Prostate gland (tissue), 2 donors: ENCODE data around the gene CCNC. TPM values are rescaled to one million over a fixed set of nuclear protein-coding genes. Genes with fewer than 3 reads are reported as not detected.

ENCODE experiments used
- DNase-seq: peaks from one replicate; pipeline ENCODE4 v3.0.0-alpha.2; 2019; ENCODE audit warnings: low spot score
- H3K27ac ChIP-seq, 2 donors: fragments of 200-600 bp; sonication (generic); 2 replicates each; pipeline ENCODE4 v1.5.1; 2017 to 2019
- H3K27me3 ChIP-seq: fragments of 200-600 bp; sonication (generic); replicated peaks from 2 replicates; pipeline ENCODE4 v1.5.1; 2019; ENCODE audit not compliant: insufficient read depth
- H3K36me3 ChIP-seq, 2 donors: fragments of 200-600 bp; sonication (generic); 1 replicate in 1 of 2; 2 replicates in 1 of 2; pipeline versions ENCODE4 v1.5.1 to v1.8.1; 2017 to 2019
- H3K4me1 ChIP-seq: fragments of 200-600 bp; sonication (generic); replicated peaks from 2 replicates; pipeline ENCODE4 v1.5.1; 2019
- H3K4me3 ChIP-seq, 2 donors: fragments of 200-600 bp; sonication (generic); 2 replicates each; pipeline ENCODE4 v1.5.1; 2017 to 2019
- H3K9me3 ChIP-seq: fragments of 200-600 bp; sonication (generic); 2 replicates; pipeline ENCODE4 v1.5.1; 2017
- CTCF ChIP-seq, 4 experiments: fragments of 200-600 bp in 2 of 4; fragments of 450-650 bp in 2 of 4; sonication (generic) in 2 of 4; IDR thresholded peaks; 1 replicate in 3 of 4; 2 replicates in 1 of 4; pipeline ENCODE4 v1.5.1; 2016 to 2019; ENCODE audit warnings: antibody characterized with exemption in 4 of 4, mild to moderate bottlenecking in 2 of 4, moderate library complexity in 2 of 4
- POLR2A ChIP-seq: fragments of 450-650 bp; IDR thresholded peaks from one replicate; pipeline ENCODE4 v1.6.1; 2016; ENCODE audit warnings: antibody characterized with exemption, mild to moderate bottlenecking
- POLR2AphosphoS5 ChIP-seq: sonication (generic); formaldehyde crosslinking; IDR thresholded peaks from one replicate; pipeline ENCODE4 v1.6.1; 2017; ENCODE audit warnings: antibody characterized with exemption
- WGBS: methylation state at CpG from one replicate; pipeline ENCODE4 v1.1.5; 2018; 5-methylcytosine and 5-hydroxymethylcytosine counted together
- intact Hi-C: fragments of 100-400 bp; cut with DNase I; formaldehyde crosslinking; loops from one replicate; pipeline ENCODE4 v1.14.2; 2022
- total RNA-seq, 2 donors: library from RNA; depleted of rRNA; stranded (reverse); fragments of >200 nt; gene quantifications; one replicate each; pipeline ENCODE4 v1.1.0, GENCODE V29; 2016

Gene CCNC
- total RNA-seq, 2 donors from 2014 or later = 37.8 to 83.4 TPM

- Histone ChIP-seq H3K36me3 (no peaks in the 10 kb centered on the region), H3K4me3 (no peak overlapping the region), H3K27me3 (peaks cover 60% of the 10 kb centered on the region), H3K27ac (no peak overlapping the region), H3K4me1 (peaks cover 6% of the 10 kb centered on the region), H3K9me3 (no peaks in the 10 kb centered on the region)
- 4% methylated on average over 29 of the region's 29 CpGs for WGBS
- TF ChIP-seq CTCF (IDR thresholded peaks at IDR 0.05) = no peak
- no peak for TF ChIP-seq POLR2A
- TF ChIP-seq POLR2AphosphoS5 = no peak
- no peak for DNase-seq
- intact Hi-C loops = no loop called here
Measured at GRCh38 chr6:99608059-99608885, 39.8 kb upstream of the CCNC start.

- Histone ChIP-seq H3K36me3 (no peaks in the 10 kb centered on the region), H3K4me1 (peaks cover 6% of the 10 kb centered on the region), H3K27ac (no peak overlapping the region), H3K4me3 (no peak overlapping the region), H3K9me3 (no peaks in the 10 kb centered on the region), H3K27me3 (peaks cover 64% of the 10 kb centered on the region)
- TF ChIP-seq POLR2A (no peak), CTCF (IDR thresholded peaks at IDR 0.05) (no peak), POLR2AphosphoS5 (no peak)
- DNase-seq = no peak
- intact Hi-C loops = no loop called here
- WGBS = 6% methylated on average over 33 of the region's 34 CpGs
Measured at GRCh38 chr6:99607416-99608036, 39.1 kb upstream of the CCNC start.

- no peaks in the 10 kb centered on the region for H3K36me3 ChIP-seq
- WGBS = 4% methylated on average over 54 of the region's 54 CpGs
- H3K4me1 ChIP-seq = peaks cover 6% of the 10 kb centered on the region
- no peaks in the 10 kb centered on the region for H3K9me3 ChIP-seq
- peaks cover 62% of the 10 kb centered on the region for H3K27me3 ChIP-seq
- no peak for DNase-seq
- TF ChIP-seq POLR2A = no peak
- no peak for TF ChIP-seq POLR2AphosphoS5
- no peak for TF ChIP-seq CTCF (IDR thresholded peaks at IDR 0.05)
- no peak within 1 kb of the TSS for H3K4me3 ChIP-seq
- intact Hi-C loops = no loop called here
- H3K27ac ChIP-seq = no peak within 1 kb of the TSS
Measured at GRCh38 chr6:99606656-99607415, 38.4 kb upstream of the CCNC start, which contains the start of gene PRDM13. PRDM13 (plus strand) TSS chr6:99606833; CDS start chr6:99607035, 202 bp downstream.

GRCh38 chr6:99605911-99606655 is 37.6 kb upstream of the CCNC start:
- no peak overlapping the region for H3K27ac ChIP-seq
- H3K4me1 ChIP-seq = peaks cover 6% of the 10 kb centered on the region
- H3K36me3 ChIP-seq = no peaks in the 10 kb centered on the region
- DNase-seq = no peak
- no peak overlapping the region for H3K4me3 ChIP-seq
- TF ChIP-seq CTCF (IDR thresholded peaks at IDR 0.05) (no peak), POLR2AphosphoS5 (no peak), POLR2A (no peak)
- WGBS = 9% methylated on average over 16 of the region's 16 CpGs
- H3K27me3 ChIP-seq = peaks cover 60% of the 10 kb centered on the region
- intact Hi-C loops = no loop called here
- H3K9me3 ChIP-seq = no peaks in the 10 kb centered on the region
